B cell (primary cell): Measurements from ENCODE around the gene PACSIN2.

ENCODE experiments used
- EZH2 ChIP-seq: IDR thresholded peaks from 2 replicates; pipeline ENCODE4 v1.6.1; 2012; ENCODE audit warnings: borderline replicate concordance, low read depth, mild to moderate bottlenecking, moderate library complexity, low read length; ENCODE audit not compliant: insufficient read depth, poor library complexity, severe bottlenecking
- TF ChIP-seq, protein P1 (sequence below): fragments of 200-600 bp; IDR thresholded peaks from one replicate; pipeline ENCODE4 v1.8.0; 2022; ENCODE audit warnings: antibody characterized with exemption, mild to moderate bottlenecking

DNA sequence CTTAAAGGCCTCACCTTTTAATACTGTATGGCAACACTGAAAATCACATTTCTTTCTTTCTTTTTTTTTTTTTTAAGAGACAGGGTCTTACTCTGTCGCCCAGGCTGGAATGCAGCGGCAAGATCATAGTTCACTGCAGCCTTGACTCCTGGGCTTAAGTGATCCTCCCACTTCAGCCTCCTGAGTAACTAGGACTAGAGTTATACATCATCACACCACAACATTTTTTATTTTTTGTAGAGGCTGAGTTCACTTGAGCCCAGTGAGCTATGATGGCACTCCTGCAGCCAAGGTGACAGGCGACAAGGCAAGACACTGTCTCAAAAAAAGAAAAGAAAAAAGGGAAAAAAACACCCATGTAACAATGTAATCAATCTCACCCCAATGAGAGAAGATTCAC is 167.8 kb downstream of the PACSIN2 start:
- TF ChIP-seq, protein P1, sequence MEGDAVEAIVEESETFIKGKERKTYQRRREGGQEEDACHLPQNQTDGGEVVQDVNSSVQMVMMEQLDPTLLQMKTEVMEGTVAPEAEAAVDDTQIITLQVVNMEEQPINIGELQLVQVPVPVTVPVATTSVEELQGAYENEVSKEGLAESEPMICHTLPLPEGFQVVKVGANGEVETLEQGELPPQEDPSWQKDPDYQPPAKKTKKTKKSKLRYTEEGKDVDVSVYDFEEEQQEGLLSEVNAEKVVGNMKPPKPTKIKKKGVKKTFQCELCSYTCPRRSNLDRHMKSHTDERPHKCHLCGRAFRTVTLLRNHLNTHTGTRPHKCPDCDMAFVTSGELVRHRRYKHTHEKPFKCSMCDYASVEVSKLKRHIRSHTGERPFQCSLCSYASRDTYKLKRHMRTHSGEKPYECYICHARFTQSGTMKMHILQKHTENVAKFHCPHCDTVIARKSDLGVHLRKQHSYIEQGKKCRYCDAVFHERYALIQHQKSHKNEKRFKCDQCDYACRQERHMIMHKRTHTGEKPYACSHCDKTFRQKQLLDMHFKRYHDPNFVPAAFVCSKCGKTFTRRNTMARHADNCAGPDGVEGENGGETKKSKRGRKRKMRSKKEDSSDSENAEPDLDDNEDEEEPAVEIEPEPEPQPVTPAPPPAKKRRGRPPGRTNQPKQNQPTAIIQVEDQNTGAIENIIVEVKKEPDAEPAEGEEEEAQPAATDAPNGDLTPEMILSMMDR: no peak
- TF ChIP-seq EZH2: no peak
